Heart left ventricle (tissue), 16 donors: ENCODE measurements around the gene SPATA33. TPM values are rescaled to one million over a fixed set of nuclear protein-coding genes. Genes with fewer than 3 reads are reported as not detected.

ENCODE experiments used
- ATAC-seq, 4 donors: fragments of 200-7000 bp; cut with Tn5 transposase; one replicate each; pipeline ENCODE4 v1.9.1; 2020 to 2022; ENCODE audit warnings: moderate library complexity in 4 of 4, mild to moderate bottlenecking in 3 of 4, moderate number of reproducible peaks in 1 of 4
- DNase-seq, 5 donors: peaks; one replicate each; pipeline ENCODE4 v3.0.0-alpha.2; 2020
- H3K27ac ChIP-seq, 12 donors: fragments of 200-600 bp; sonication (generic) in 4 of 12; one replicate each; pipeline versions ENCODE4 v1.5.0 to v1.8.0; 2016 to 2022; ENCODE audit warnings: mild to moderate bottlenecking in 2 of 12
- H3K27me3 ChIP-seq, 9 donors: fragments of 200-600 bp; sonication (generic) in 2 of 9; one replicate each; pipeline versions ENCODE4 v1.5.1 to v1.8.0; 2016 to 2022; ENCODE audit warnings: mild to moderate bottlenecking in 3 of 9
- H3K36me3 ChIP-seq, 9 donors: fragments of 200-600 bp; sonication (generic) in 2 of 9; one replicate each; pipeline versions ENCODE4 v1.5.0 to v1.8.0; 2018 to 2022; ENCODE audit warnings: mild to moderate bottlenecking in 2 of 9
- H3K4me1 ChIP-seq, 12 donors: fragments of 200-600 bp; sonication (generic) in 4 of 12; one replicate each; pipeline versions ENCODE4 v1.5.0 to v1.8.0; 2016 to 2022; ENCODE audit warnings: mild to moderate bottlenecking in 3 of 12
- H3K4me3 ChIP-seq, 12 donors: fragments of 200-600 bp; sonication (generic) in 4 of 12; one replicate each; pipeline versions ENCODE4 v1.5.0 to v1.8.0; 2017 to 2022; ENCODE audit warnings: mild to moderate bottlenecking in 9 of 12, moderate library complexity in 4 of 12
- H3K9me3 ChIP-seq, 12 donors: fragments of 200-600 bp; sonication (generic) in 4 of 12; one replicate each; pipeline versions ENCODE4 v1.5.0 to v1.8.0; 2016 to 2022; ENCODE audit warnings: mild to moderate bottlenecking in 1 of 12
- CTCF ChIP-seq, 12 donors: fragments of 200-600 bp; sonication (generic) in 4 of 12; IDR thresholded peaks; one replicate each; pipeline versions ENCODE4 v1.5.0 to v1.8.0; 2018 to 2022; ENCODE audit warnings: antibody characterized with exemption in 12 of 12, mild to moderate bottlenecking in 5 of 12
- POLR2A ChIP-seq, 2 donors: fragments of 450-650 bp; IDR thresholded peaks; one replicate each; pipeline ENCODE4 v1.6.1; 2017; ENCODE audit warnings: antibody characterized with exemption in 2 of 2, mild to moderate bottlenecking in 2 of 2, moderate library complexity in 2 of 2
- WGBS, 4 donors: extraction: QIAGEN DNeasy Blood & Tissue Kit in 2 of 4; methylation state at CpG; one replicate each; pipeline versions ENCODE4 v1.1.5 to v1.1.7; 2013 to 2018; 5-methylcytosine and 5-hydroxymethylcytosine counted together
- intact Hi-C, 10 donors: fragments of 100-400 bp; cut with DNase I; formaldehyde crosslinking; loops; one replicate each; pipeline versions ENCODE4 v1.11.1 to v1.14.2; 2022
- polyA plus RNA-seq, 2 donors: library from polyadenylated mRNA; stranded (reverse); fragments of 200-250 nt; gene quantifications; one replicate each; pipeline ENCODE4 v1.2.3, GENCODE V29; 2013
- total RNA-seq, 9 donors: library from RNA; depleted of rRNA in 2 of 9; stranded (reverse); fragments of >200 nt in 2 of 9; fragmentation: NEBNext Ultra II Directional in 3 of 9; extraction: Animal tissue kit (Norgen Biotek cat#: 25700) in 3 of 9; gene quantifications; one replicate each; pipeline versions ENCODE4 v1.1.0 to v1.2.4, GENCODE V29; 2016 to 2023
- donor health status: ischemic (EF 13 %, LVEDD 7.1; RV severe dilation, severe dysfunction).
- donor health status: healthy with polysubstance abuse.
- donor health status: DM: no; HTN: yes; CAD: no.
- donor health status: DM: no; HTN: no; CAD: no.
- donor health status: ischemic (EF 25% LVEDD 6.9; RV normal size, moderate dysfunction).
- donor health status: ischemic (EF 25% LVEDD 5.7; RV mildly dilated, moderate dysfunction).
- donor health status: healthy.
- donor health status: DM: yes; HTN: yes; CAD: no.
- donor health status: ischemic (EF 35%, LVEDD 5.7; RV mildly dilated, moderate dysfunction).
- donor health status: nonischemic (EF 11% LVEDD 7.7; RV severe dilation, severe dysfunction).
- donor health status: DM: yes; HTN: yes; CAD: no.
- donor health status: PGD.
- donor health status: ischemic (EF 29% LVEDD 5.4; RV normal size, mild dysfunction).
- donor health status: nonischemic (EF 23%, LVEDD 6.1; RV moderate dilation, normal function).

SPATA33 gene
- total and polyA plus RNA-seq, 11 donors: 0.94 to 5.1 (median 3.0) TPM

GRCh38 chr16:89690392-89690901, 32.8 kb downstream of the SPATA33 start:
- DNase-seq (no peak), ATAC-seq (no peak)
- Histone ChIP-seq H3K27ac (no peak overlapping the region), H3K27me3 (no peaks in the 10 kb centered on the region), H3K4me1 (peaks cover 0 to 16% (median 8%) of the 10 kb centered on the region in 12 donors), H3K9me3 (no peaks in the 10 kb centered on the region), H3K4me3 (no peak overlapping the region), H3K36me3 (peaks cover 0 to 55% (median 40%) of the 10 kb centered on the region in 9 donors)
- TF ChIP-seq POLR2A (IDR thresholded peaks at IDR 0.05) (no peak), CTCF (IDR thresholded peaks at IDR 0.05) (no peak)
- WGBS, 4 donors: 86 to 94% (median 90%) methylated on average over 16 of the region's 16 CpGs
- intact Hi-C loops: no loop called here

GRCh38 chr16:89691231-89691985, 33.8 kb downstream of the SPATA33 start:
- WGBS, 4 donors: 90 to 96% (median 95%) methylated on average over 12 to 21 of the region's 21 CpGs
- Histone ChIP-seq H3K36me3 (peaks cover 0 to 55% (median 43%) of the 10 kb centered on the region in 9 donors), H3K4me1 (peaks cover 0 to 11% (median 8%) of the 10 kb centered on the region in 12 donors), H3K27me3 (no peaks in the 10 kb centered on the region), H3K27ac (no peak overlapping the region), H3K4me3 (no peak overlapping the region), H3K9me3 (no peaks in the 10 kb centered on the region)
- ATAC-seq (no peak), DNase-seq (no peak)
- TF ChIP-seq CTCF (IDR thresholded peaks at IDR 0.05) (no peak), POLR2A (IDR thresholded peaks at IDR 0.05) (no peak)
- intact Hi-C loops: no loop called here

- ATAC-seq: no peak
- H3K4me1 ChIP-seq: peaks cover 0 to 16% (median 6%) of the 10 kb centered on the region in 12 donors
- DNase-seq: no peak
- H3K27ac ChIP-seq: no peak overlapping the region
- WGBS, 4 donors: 89 to 100% (median 93%) methylated on average over 7 to 13 of the region's 13 CpGs
- no peak overlapping the region for H3K4me3 ChIP-seq
- TF ChIP-seq POLR2A (IDR thresholded peaks at IDR 0.05) (no peak), CTCF (IDR thresholded peaks at IDR 0.05) (no peak)
- H3K9me3 ChIP-seq: no peaks in the 10 kb centered on the region
- intact Hi-C loops: no loop called here
- H3K27me3 ChIP-seq: no peaks in the 10 kb centered on the region
- peaks cover 0 to 56% (median 43%) of the 10 kb centered on the region in 9 donors for H3K36me3 ChIP-seq
Observed at GRCh38 chr16:89691986-89692569, 34.4 kb downstream of the SPATA33 start.

GRCh38 chr16:89693289-89693731, 35.7 kb downstream of the SPATA33 start:
- intact Hi-C loops: no loop called here
- Histone ChIP-seq H3K4me1 (peaks cover 0 to 8% (median 0%) of the 10 kb centered on the region in 12 donors), H3K36me3 (peaks cover 0 to 64% (median 43%) of the 10 kb centered on the region in 9 donors), H3K4me3 (no peak overlapping the region), H3K27ac (no peak overlapping the region), H3K27me3 (no peaks in the 10 kb centered on the region), H3K9me3 (no peaks in the 10 kb centered on the region)
- DNase-seq (no peak), ATAC-seq (no peak)
- TF ChIP-seq POLR2A (IDR thresholded peaks at IDR 0.05) (no peak), CTCF (IDR thresholded peaks at IDR 0.05) (no peak)
- WGBS, 4 donors: 90 to 96% (median 93%) methylated on average over 8 to 11 of the region's 11 CpGs
